Central memory CD4-positive, alpha-beta T cell (primary cell): Measurements from ENCODE around the gene DMAC2.
"Not testable (repeated sequence)": the region's sequence is repeated elsewhere in the genome, so short reads cannot be mapped to it uniquely, and the experiment has no call there.

ENCODE experiments used
- DNase-seq: peaks from one replicate; pipeline ENCODE4 v3.0.0; 2022
- total RNA-seq, 3 experiments: gene quantifications; one replicate each; lab custom pipeline; 2026; lab: John Stamatoyannopoulos, UW

DMAC2 gene
- total RNA-seq: 9.8 to 44.9 (median 22.2) reads per million in 3 experiments

- DNase-seq: peak; percentile 90
Observed at GRCh38 chr19:41439441-41440222, at the start of gene DMAC2. DMAC2 (minus strand) TSS chr19:41439912; CDS start chr19:41439899, 13 bp downstream.

GRCh38 chr19:41486953-41487352 is 47.2 kb upstream of the DMAC2 start:
- DNase-seq: not testable (repeated sequence)

GRCh38 chr19:41484822-41485221 is 45.1 kb upstream of the DMAC2 start:
- DNase-seq: no peak

- no peak for DNase-seq
Observed at GRCh38 chr19:41480336-41480735, 40.6 kb upstream of the DMAC2 start.

- no peak for DNase-seq
Observed at GRCh38 chr19:41479757-41480191, 40.1 kb upstream of the DMAC2 start.

GRCh38 chr19:41478875-41479756 is 39.4 kb upstream of the DMAC2 start:
- no peak for DNase-seq

- DNase-seq: no peak
Observed at GRCh38 chr19:41478171-41478570, 38.5 kb upstream of the DMAC2 start.

- DNase-seq: no peak
Observed at GRCh38 chr19:41476583-41476982, 36.9 kb upstream of the DMAC2 start.

GRCh38 chr19:41463257-41464256 is 23.8 kb upstream of the DMAC2 start:
- not testable (repeated sequence) for DNase-seq

GRCh38 chr19:41462497-41462896 is 22.8 kb upstream of the DMAC2 start:
- DNase-seq: no peak

- DNase-seq: peak; percentile 38
Observed at GRCh38 chr19:41457241-41457640, 17.5 kb upstream of the DMAC2 start.

- no peak for DNase-seq
Observed at GRCh38 chr19:41456342-41456918, 16.7 kb upstream of the DMAC2 start.

GRCh38 chr19:41455936-41456335 is 16.2 kb upstream of the DMAC2 start:
- no peak for DNase-seq

GRCh38 chr19:41452584-41453275 is 13.0 kb upstream of the DMAC2 start:
- no peak for DNase-seq

- DNase-seq: no peak
Observed at GRCh38 chr19:41449865-41450178, 10.1 kb upstream of the DMAC2 start.

GRCh38 chr19:41449079-41449864 is 9.6 kb upstream of the DMAC2 start:
- peak; percentile 56 for DNase-seq

- DNase-seq: no peak
Observed at GRCh38 chr19:41447732-41448332, 8.1 kb upstream of the DMAC2 start.

- DNase-seq: no peak
Observed at GRCh38 chr19:41445575-41445974, 5.9 kb upstream of the DMAC2 start.

GRCh38 chr19:41443813-41444455 is 4.2 kb upstream of the DMAC2 start:
- no peak for DNase-seq
